PFSK-1 (cell line): ENCODE results near the gene MYO1F.

ENCODE experiments used
- FOXP2 ChIP-seq: optimal IDR thresholded peaks from 2 replicates; pipeline ENCODE3; 2011; ENCODE audit warnings: borderline replicate concordance, control low read depth, inconsistent platforms; ENCODE audit not compliant: insufficient read depth; ENCODE audit errors: extremely low read length, extremely low read depth
- POLR2AphosphoS5 ChIP-seq: IDR thresholded peaks from 2 replicates; pipeline ENCODE4 v1.6.1; 2012; ENCODE audit warnings: low read depth, mild to moderate bottlenecking, control low read depth, low read length, moderate library complexity
- REST ChIP-seq, 2 experiments: IDR thresholded peaks; 2 replicates each; pipeline versions ENCODE4 v1.6.1 to v1.8.0; 2011 to 2012; ENCODE audit warnings: low read depth in 2 of 2, low read length in 2 of 2, control low read depth in 1 of 2, inconsistent platforms in 1 of 2, mild to moderate bottlenecking in 1 of 2, moderate library complexity in 1 of 2; ENCODE audit not compliant: insufficient read depth in 1 of 2
- SIN3A ChIP-seq: IDR thresholded peaks from 2 replicates; pipeline ENCODE4 v1.6.1; 2012; ENCODE audit warnings: mild to moderate bottlenecking, low read length, moderate library complexity, borderline replicate concordance; ENCODE audit not compliant: insufficient read depth
- TAF1 ChIP-seq: IDR thresholded peaks from 2 replicates; pipeline ENCODE4 v1.6.1; 2012; ENCODE audit warnings: low read length, control low read depth, borderline replicate concordance; ENCODE audit not compliant: insufficient read depth

The MYO1F gene

GRCh38 chr19:8481201-8481600 is 96.0 kb downstream of the MYO1F start:
- TF ChIP-seq POLR2AphosphoS5 (no peak), SIN3A (no peak), FOXP2 (no peak), TAF1 (no peak)

GRCh38 chr19:8478598-8478997 is 98.6 kb downstream of the MYO1F start:
- no peak for TF ChIP-seq SIN3A
- no peak for TF ChIP-seq TAF1
- no peak for TF ChIP-seq REST (IDR thresholded peaks at IDR 0.05; ENCODE audit: insufficient read depth in 1 of 2, low read depth in 2 of 2, low read length in 2 of 2)
- no peak for TF ChIP-seq FOXP2
- no peak for TF ChIP-seq POLR2AphosphoS5

- TF ChIP-seq FOXP2 (no peak), REST (IDR thresholded peaks at IDR 0.05; ENCODE audit: insufficient read depth in 1 of 2, low read depth in 2 of 2, low read length in 2 of 2) (no peak), SIN3A (no peak), POLR2AphosphoS5 (no peak), TAF1 (no peak)
Observed at GRCh38 chr19:8477889-8478288, 99.4 kb downstream of the MYO1F start.

DNA sequence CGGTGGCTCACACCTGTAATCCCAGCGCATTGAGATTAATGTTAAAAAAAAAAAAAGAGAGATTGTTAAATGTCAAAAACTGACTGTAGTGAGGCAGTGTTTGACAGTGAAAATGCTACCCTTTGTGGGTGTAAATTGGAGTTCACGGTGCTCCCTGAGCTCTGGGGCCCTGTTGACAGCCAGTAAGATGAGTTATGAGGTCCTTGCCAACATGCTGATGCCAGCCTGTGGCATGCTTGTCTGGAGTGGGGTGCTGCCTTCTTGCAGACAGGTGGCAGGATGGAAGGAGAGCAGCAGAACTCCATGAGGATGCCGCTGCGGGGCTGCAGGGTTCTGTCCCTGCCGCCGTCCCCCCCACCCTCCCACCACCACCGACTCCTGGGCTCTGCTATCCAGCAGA is 100.7 kb downstream of the MYO1F start:
- TF ChIP-seq POLR2AphosphoS5 (no peak), FOXP2 (no peak), SIN3A (no peak), TAF1 (no peak), REST (IDR thresholded peaks at IDR 0.05; ENCODE audit: insufficient read depth in 1 of 2, low read depth in 2 of 2, low read length in 2 of 2) (no peak)

DNA sequence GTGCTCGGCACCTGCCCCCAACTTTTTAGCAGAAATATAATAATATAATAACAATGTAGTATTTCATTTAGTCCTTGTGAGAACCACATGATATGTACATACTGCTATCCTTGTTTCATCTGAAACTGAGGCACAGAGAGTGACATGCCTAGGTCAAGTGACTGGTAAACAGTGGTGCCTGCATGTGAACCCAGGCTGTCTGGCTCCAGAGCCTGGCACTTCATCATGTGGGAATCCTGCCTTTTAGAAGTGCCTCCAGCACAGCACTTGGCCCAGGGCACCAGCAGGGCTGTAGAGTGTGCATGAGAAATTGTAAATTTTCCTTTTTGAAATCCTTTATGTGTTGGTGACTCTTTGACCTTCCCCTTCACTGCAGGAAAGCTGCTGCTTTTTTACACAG is 102.2 kb downstream of the MYO1F start:
- TF ChIP-seq REST (IDR thresholded peaks at IDR 0.05; ENCODE audit: insufficient read depth in 1 of 2, low read depth in 2 of 2, low read length in 2 of 2) (no peak), TAF1 (no peak), FOXP2 (no peak), SIN3A (no peak), POLR2AphosphoS5 (no peak)
